OCI-LY7 (cell line): Measurements from ENCODE around the gene SCARB1.

Source experiments
- EZH2phosphoT487 ChIP-seq: fragments of 200-600 bp; sonication (generic); IDR thresholded peaks from 2 replicates; pipeline ENCODE4 v1.6.1; 2018; ENCODE audit warnings: low read depth, borderline replicate concordance, mild to moderate bottlenecking, mixed run types, antibody characterized with exemption, low read length, moderate library complexity, mixed read lengths
- TF ChIP-seq, protein P1 (sequence below): fragments of 200-600 bp; sonication (generic); conservative IDR thresholded peaks from 2 replicates; pipeline ENCODE4 v1.5.1; 2014; ENCODE audit warnings: mild to moderate bottlenecking, antibody characterized with exemption, low read length, moderate library complexity, mixed read lengths

DNA sequence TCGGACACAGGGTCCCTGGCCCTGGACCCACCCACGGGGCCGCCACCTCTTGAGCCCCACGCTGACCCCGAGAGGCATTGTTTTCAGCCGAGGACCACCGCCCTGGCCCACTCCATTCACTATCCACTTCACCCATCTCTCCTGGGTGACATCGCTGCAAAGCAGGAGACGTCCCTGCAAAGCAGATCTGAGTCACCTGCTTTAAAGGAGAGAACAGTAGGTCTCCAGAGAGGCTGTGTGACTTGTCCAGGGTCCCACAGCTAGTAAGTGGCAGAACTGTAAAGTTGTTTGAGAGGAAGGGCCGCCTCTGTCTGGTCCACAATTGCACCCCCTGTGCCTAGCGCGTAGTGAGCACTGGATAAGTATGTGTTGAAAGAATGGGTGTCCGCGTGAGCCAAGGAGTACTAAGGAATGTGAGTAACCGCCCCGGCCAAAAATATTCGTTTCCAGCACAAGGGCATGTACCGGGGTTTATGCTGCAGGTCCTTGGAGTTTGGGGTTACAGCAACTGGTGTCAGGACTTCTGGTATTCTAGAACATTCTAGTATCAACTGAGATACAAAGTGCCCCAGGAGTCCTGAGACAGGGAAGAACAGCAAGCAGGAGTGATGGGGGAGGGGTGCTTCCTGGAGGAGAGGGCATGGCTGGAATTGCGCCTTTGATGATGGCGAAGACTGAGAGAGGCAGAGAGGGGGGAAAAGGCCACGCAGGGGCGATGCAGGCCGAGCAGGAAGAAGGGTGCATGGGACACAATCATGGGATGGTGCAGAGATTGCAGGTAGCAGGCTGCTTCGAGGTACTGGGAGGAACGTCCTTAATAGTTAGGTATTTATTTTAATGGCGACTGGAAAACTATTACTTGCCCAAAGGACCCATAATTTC lies 91.1 kb downstream of the SCARB1 start:
- TF ChIP-seq, protein P1, sequence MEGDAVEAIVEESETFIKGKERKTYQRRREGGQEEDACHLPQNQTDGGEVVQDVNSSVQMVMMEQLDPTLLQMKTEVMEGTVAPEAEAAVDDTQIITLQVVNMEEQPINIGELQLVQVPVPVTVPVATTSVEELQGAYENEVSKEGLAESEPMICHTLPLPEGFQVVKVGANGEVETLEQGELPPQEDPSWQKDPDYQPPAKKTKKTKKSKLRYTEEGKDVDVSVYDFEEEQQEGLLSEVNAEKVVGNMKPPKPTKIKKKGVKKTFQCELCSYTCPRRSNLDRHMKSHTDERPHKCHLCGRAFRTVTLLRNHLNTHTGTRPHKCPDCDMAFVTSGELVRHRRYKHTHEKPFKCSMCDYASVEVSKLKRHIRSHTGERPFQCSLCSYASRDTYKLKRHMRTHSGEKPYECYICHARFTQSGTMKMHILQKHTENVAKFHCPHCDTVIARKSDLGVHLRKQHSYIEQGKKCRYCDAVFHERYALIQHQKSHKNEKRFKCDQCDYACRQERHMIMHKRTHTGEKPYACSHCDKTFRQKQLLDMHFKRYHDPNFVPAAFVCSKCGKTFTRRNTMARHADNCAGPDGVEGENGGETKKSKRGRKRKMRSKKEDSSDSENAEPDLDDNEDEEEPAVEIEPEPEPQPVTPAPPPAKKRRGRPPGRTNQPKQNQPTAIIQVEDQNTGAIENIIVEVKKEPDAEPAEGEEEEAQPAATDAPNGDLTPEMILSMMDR: no peak
- TF ChIP-seq EZH2phosphoT487: no peak
